OCI-LY1 (cell line): ENCODE measurements around the gene CDH8.

Source experiments
- H2AFZ ChIP-seq: fragments of 200-600 bp; sonication (generic), shearing (Covaris generic); 2 replicates; pipeline ENCODE4 v1.6.0; 2014; ENCODE audit warnings: antibody characterized with exemption, mild to moderate bottlenecking, low read length
- H3F3A ChIP-seq: fragments of 200-600 bp; sonication (generic), shearing (Covaris generic); 2 replicates; pipeline ENCODE4 v1.6.0; 2014; ENCODE audit warnings: mild to moderate bottlenecking, antibody characterized with exemption, low read length, moderate library complexity; ENCODE audit not compliant: insufficient read depth
- H3K27ac ChIP-seq: fragments of 200-600 bp; sonication (generic); 2 replicates; pipeline ENCODE4 v1.5.1; 2014; ENCODE audit warnings: low read length, mixed run types, mild to moderate bottlenecking, low read depth; ENCODE audit not compliant: poor library complexity, severe bottlenecking
- H3K27me3 ChIP-seq: fragments of 200-600 bp; sonication (generic); 2 replicates; pipeline ENCODE4 v1.6.0; 2014; ENCODE audit warnings: antibody characterized with exemption, mild to moderate bottlenecking, low read length, moderate library complexity; ENCODE audit not compliant: insufficient read depth
- H3K36me3 ChIP-seq: fragments of 200-600 bp; sonication (generic); 2 replicates; pipeline ENCODE4 v1.6.1; 2014; ENCODE audit warnings: mild to moderate bottlenecking, antibody characterized with exemption, low read length, moderate library complexity, mixed read lengths; ENCODE audit not compliant: insufficient read depth
- H3K4me1 ChIP-seq: fragments of 200-600 bp; sonication (generic); 2 replicates; pipeline ENCODE4 v1.5.1; 2014; ENCODE audit warnings: mild to moderate bottlenecking, low read length, moderate library complexity; ENCODE audit not compliant: insufficient read depth, severe bottlenecking
- H3K4me2 ChIP-seq: fragments of 200-600 bp; sonication (generic), shearing (Covaris generic); 2 replicates; pipeline ENCODE4 v1.6.1; 2014; ENCODE audit warnings: low read length
- H3K4me3 ChIP-seq: fragments of 200-600 bp; sonication (generic); 2 replicates; pipeline ENCODE4 v1.5.1; 2014; ENCODE audit warnings: low read length, low read depth, mild to moderate bottlenecking, mixed read lengths; ENCODE audit not compliant: poor library complexity, severe bottlenecking
- H3K79me2 ChIP-seq: fragments of 200-600 bp; shearing (Covaris generic); 2 replicates; pipeline ENCODE4 v1.6.1; 2016; ENCODE audit warnings: mixed run types, low read length, mixed read lengths; ENCODE audit not compliant: insufficient read depth
- H3K9ac ChIP-seq: fragments of 200-600 bp; sonication (generic), shearing (Covaris generic); 2 replicates; pipeline ENCODE4 v1.6.1; 2014; ENCODE audit warnings: mild to moderate bottlenecking, low read length, mixed read lengths
- H3K9me2 ChIP-seq: fragments of 200-600 bp; sonication (generic), shearing (Covaris generic); 2 replicates; pipeline ENCODE4 v1.6.1; 2014; ENCODE audit warnings: low read depth, mild to moderate bottlenecking, low read length, mixed read lengths
- H3K9me3 ChIP-seq: fragments of 200-600 bp; shearing (Covaris generic); 2 replicates; pipeline ENCODE4 v1.6.1; 2014; ENCODE audit warnings: low read length, mixed read lengths
- H4K20me1 ChIP-seq: fragments of 200-600 bp; sonication (generic), shearing (Covaris generic); 2 replicates; pipeline ENCODE4 v1.6.0; 2016; ENCODE audit warnings: mild to moderate bottlenecking, low read length; ENCODE audit not compliant: insufficient read depth
- CTCF ChIP-seq: fragments of 200-600 bp; sonication (generic), shearing (Covaris generic); IDR thresholded peaks from 2 replicates; pipeline ENCODE4 v1.5.1; 2017; ENCODE audit warnings: mild to moderate bottlenecking, antibody characterized with exemption, low read length, moderate library complexity, mixed read lengths
- EZH2 ChIP-seq: fragments of 200-600 bp; sonication (generic), shearing (Covaris generic); IDR thresholded peaks from 2 replicates; pipeline ENCODE4 v1.8.0; 2017; ENCODE audit warnings: borderline replicate concordance, mixed run types, mild to moderate bottlenecking, antibody characterized with exemption, low read length, moderate library complexity, mixed read lengths

The CDH8 gene

GRCh38 chr16:61834082-61834481 lies 202.2 kb downstream of the CDH8 start:
- TF ChIP-seq CTCF (no peak), EZH2 (no peak)
- H3K4me2 ChIP-seq = no peak overlapping the region
- no peak overlapping the region for H3K4me3 ChIP-seq
- H4K20me1 ChIP-seq = no peaks in the 10 kb centered on the region
- no peaks in the 10 kb centered on the region for H3K79me2 ChIP-seq
- no peaks in the 10 kb centered on the region for H3K36me3 ChIP-seq
- no peak overlapping the region for H3K27ac ChIP-seq
- no peak overlapping the region for H2AFZ ChIP-seq
- no peaks in the 10 kb centered on the region for H3K27me3 ChIP-seq
- no peaks in the 10 kb centered on the region for H3K9me2 ChIP-seq
- H3K9me3 ChIP-seq = no peaks in the 10 kb centered on the region
- H3F3A ChIP-seq = no peaks in the 10 kb centered on the region
- no peak overlapping the region for H3K9ac ChIP-seq
- H3K4me1 ChIP-seq = no peaks in the 10 kb centered on the region

- H3K9me2 ChIP-seq = no peaks in the 10 kb centered on the region
- H3K4me1 ChIP-seq = no peaks in the 10 kb centered on the region
- H3K79me2 ChIP-seq = no peaks in the 10 kb centered on the region
- no peak overlapping the region for H2AFZ ChIP-seq
- H3K4me3 ChIP-seq = no peak overlapping the region
- H3K9ac ChIP-seq = no peak overlapping the region
- H3K27ac ChIP-seq = no peak overlapping the region
- H3K36me3 ChIP-seq = no peaks in the 10 kb centered on the region
- TF ChIP-seq EZH2 (no peak), CTCF (no peak)
- H3K9me3 ChIP-seq = no peaks in the 10 kb centered on the region
- H4K20me1 ChIP-seq = no peaks in the 10 kb centered on the region
- no peaks in the 10 kb centered on the region for H3K27me3 ChIP-seq
- H3K4me2 ChIP-seq = no peak overlapping the region
- H3F3A ChIP-seq = no peaks in the 10 kb centered on the region
Observed at GRCh38 chr16:61831351-61831917, 204.8 kb downstream of the CDH8 start.

GRCh38 chr16:61829631-61830030 lies 206.6 kb downstream of the CDH8 start:
- Histone ChIP-seq H4K20me1 (no peaks in the 10 kb centered on the region), H3K4me3 (no peak overlapping the region), H3K36me3 (no peaks in the 10 kb centered on the region), H3K9ac (no peak overlapping the region), H3K4me2 (no peak overlapping the region), H3K9me2 (no peaks in the 10 kb centered on the region), H3K4me1 (no peaks in the 10 kb centered on the region), H2AFZ (no peak overlapping the region), H3K27ac (no peak overlapping the region), H3K27me3 (no peaks in the 10 kb centered on the region), H3F3A (no peaks in the 10 kb centered on the region), H3K79me2 (no peaks in the 10 kb centered on the region), H3K9me3 (no peaks in the 10 kb centered on the region)
- TF ChIP-seq CTCF (no peak), EZH2 (no peak)
